ENCODE measurements around the gene CRHR1.

Gene CRHR1

DNA sequence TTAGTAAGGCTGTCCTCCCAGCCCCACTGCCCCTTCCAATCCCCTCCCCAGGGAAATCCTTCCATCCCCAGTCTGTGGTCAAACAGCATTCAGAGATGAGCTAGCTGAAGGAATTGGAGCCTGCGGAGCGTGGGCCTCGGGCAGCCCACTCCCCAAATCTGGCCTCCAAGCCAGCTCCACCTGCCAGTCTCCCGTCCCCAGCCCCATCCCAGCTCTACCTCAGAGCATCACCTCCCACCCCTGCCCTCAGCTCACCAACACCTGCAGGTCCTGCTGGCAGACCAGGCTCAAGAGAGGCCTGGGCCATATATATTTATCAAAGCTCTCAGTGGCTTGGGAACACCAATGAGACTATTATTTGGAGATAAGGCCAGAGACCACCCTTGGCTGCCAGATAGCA lies 55.3 kb downstream of the CRHR1 start:
- TF ChIP-seq ZBTB7A (IDR thresholded peaks at IDR 0.05; ENCODE audit: low read depth) (no peak), EP300 (IDR thresholded peaks at IDR 0.05; ENCODE audit: borderline replicate concordance) (no peak), NFIC (IDR thresholded peaks at IDR 0.05) (no peak), EGR1 (IDR thresholded peaks at IDR 0.05) (no peak), TAF1 (IDR thresholded peaks at IDR 0.05; ENCODE audit: low read depth) (no peak), USF1 (IDR thresholded peaks at IDR 0.05) (no peak), CREB1 (IDR thresholded peaks at IDR 0.05; ENCODE audit: low read depth) (no peak), RAD21 (IDR thresholded peaks at IDR 0.05; ENCODE audit: low read depth) (no peak), TEAD4 (IDR thresholded peaks at IDR 0.05) (no peak), FOXM1 (IDR thresholded peaks at IDR 0.05; ENCODE audit: borderline replicate concordance, low read depth) (no peak), YY1 (IDR thresholded peaks at IDR 0.05; ENCODE audit: low read depth) (no peak), CEBPB (IDR thresholded peaks at IDR 0.05) (no peak), REST (IDR thresholded peaks at IDR 0.05; ENCODE audit: low read depth) (no peak), TCF12 (IDR thresholded peaks at IDR 0.05; ENCODE audit: low read depth) (no peak)
- TF ChIP-seq, protein P1, sequence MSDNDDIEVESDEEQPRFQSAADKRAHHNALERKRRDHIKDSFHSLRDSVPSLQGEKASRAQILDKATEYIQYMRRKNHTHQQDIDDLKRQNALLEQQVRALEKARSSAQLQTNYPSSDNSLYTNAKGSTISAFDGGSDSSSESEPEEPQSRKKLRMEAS (IDR thresholded peaks at IDR 0.05), result no peak

DNA sequence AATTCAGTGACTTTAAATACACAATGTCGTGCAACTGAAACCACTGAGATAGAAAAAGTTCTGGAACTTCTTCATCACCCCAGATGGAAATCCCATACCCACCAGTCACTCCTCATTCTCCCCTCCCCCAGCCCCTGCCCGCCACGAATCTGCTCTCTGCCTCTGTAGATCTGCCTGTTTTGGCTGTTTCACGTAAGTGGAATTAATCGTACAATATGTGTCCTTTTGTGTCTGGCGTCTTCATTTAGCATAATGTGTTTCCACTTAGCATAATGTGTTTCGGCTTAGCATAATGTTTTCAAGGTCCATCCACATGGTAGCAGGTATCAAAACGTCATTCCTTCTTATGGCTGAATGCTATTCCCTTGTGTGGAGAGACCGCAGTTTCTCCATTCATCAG lies 57.1 kb downstream of the CRHR1 start:
- TF ChIP-seq YY1 (IDR thresholded peaks at IDR 0.05; ENCODE audit: low read depth), result no peak
- TF ChIP-seq CEBPB (IDR thresholded peaks at IDR 0.05), result no peak
- no peak for TF ChIP-seq RAD21 (IDR thresholded peaks at IDR 0.05; ENCODE audit: low read depth)

DNA sequence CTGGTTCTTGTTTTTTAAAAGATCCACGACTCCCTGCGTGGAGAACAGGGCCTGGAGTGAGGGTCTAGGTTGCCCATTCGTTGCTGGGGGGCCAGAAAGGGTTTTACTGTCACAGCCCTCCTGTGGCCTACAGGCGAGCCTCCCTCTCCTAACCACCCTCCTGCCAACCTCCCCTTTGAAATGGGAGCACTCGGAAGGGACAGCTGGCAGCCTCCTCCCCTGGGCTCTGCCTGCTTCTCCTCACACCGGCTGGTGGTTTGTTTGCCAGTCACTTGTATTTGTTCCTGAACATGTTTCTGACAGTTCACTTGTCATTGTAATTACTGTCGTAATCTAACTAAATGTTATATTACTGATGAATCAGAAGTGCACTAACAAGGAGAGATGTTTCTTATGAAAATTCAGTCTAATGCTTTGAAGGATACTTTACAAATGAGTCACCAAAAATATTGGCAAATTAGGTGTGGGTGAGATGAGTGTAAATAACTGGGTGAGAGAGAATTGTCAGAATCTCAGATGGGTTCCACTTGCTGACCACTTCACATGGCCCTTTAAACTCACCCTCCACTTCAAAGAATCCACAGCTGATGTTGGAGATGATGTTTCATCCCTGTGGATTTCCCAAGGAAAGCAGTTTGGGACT lies 57.9 kb downstream of the CRHR1 start:
- TF ChIP-seq TCF12 (IDR thresholded peaks at IDR 0.05; ENCODE audit: low read depth) (no peak), CEBPB (IDR thresholded peaks at IDR 0.05) (no peak), TAF1 (IDR thresholded peaks at IDR 0.05; ENCODE audit: low read depth) (no peak), TEAD4 (IDR thresholded peaks at IDR 0.05) (no peak), USF1 (IDR thresholded peaks at IDR 0.05) (no peak), EGR1 (IDR thresholded peaks at IDR 0.05) (no peak), YY1 (IDR thresholded peaks at IDR 0.05; ENCODE audit: low read depth) (no peak), NFIC (IDR thresholded peaks at IDR 0.05) (no peak), FOXM1 (IDR thresholded peaks at IDR 0.05; ENCODE audit: borderline replicate concordance, low read depth) (no peak), REST (IDR thresholded peaks at IDR 0.05; ENCODE audit: low read depth) (no peak), RAD21 (IDR thresholded peaks at IDR 0.05; ENCODE audit: low read depth) (no peak), CREB1 (IDR thresholded peaks at IDR 0.05; ENCODE audit: low read depth) (no peak), EP300 (IDR thresholded peaks at IDR 0.05; ENCODE audit: borderline replicate concordance) (no peak), ZBTB7A (IDR thresholded peaks at IDR 0.05; ENCODE audit: low read depth) (no peak)
- TF ChIP-seq, protein P1 (IDR thresholded peaks at IDR 0.05), result no peak

GRCh38 chr17:45843722-45844121 lies 59.6 kb downstream of the CRHR1 start:
- TF ChIP-seq, protein P1 (IDR thresholded peaks at IDR 0.05), result no peak
- TF ChIP-seq TCF12 (IDR thresholded peaks at IDR 0.05; ENCODE audit: low read depth), result no peak
- no peak for TF ChIP-seq EGR1 (IDR thresholded peaks at IDR 0.05)
- TF ChIP-seq REST (IDR thresholded peaks at IDR 0.05; ENCODE audit: low read depth), result no peak
- no peak for TF ChIP-seq RAD21 (IDR thresholded peaks at IDR 0.05; ENCODE audit: low read depth)
- no peak for TF ChIP-seq NFIC (IDR thresholded peaks at IDR 0.05)
- TF ChIP-seq CEBPB (IDR thresholded peaks at IDR 0.05), result no peak
- no peak for TF ChIP-seq ZBTB7A (IDR thresholded peaks at IDR 0.05; ENCODE audit: low read depth)
- TF ChIP-seq USF1 (IDR thresholded peaks at IDR 0.05), result no peak
- no peak for TF ChIP-seq FOXM1 (IDR thresholded peaks at IDR 0.05; ENCODE audit: borderline replicate concordance, low read depth)
- no peak for TF ChIP-seq CREB1 (IDR thresholded peaks at IDR 0.05; ENCODE audit: low read depth)
- TF ChIP-seq TEAD4 (IDR thresholded peaks at IDR 0.05), result no peak
- TF ChIP-seq EP300 (IDR thresholded peaks at IDR 0.05; ENCODE audit: borderline replicate concordance), result no peak
- no peak for TF ChIP-seq YY1 (IDR thresholded peaks at IDR 0.05; ENCODE audit: low read depth)
- no peak for TF ChIP-seq TAF1 (IDR thresholded peaks at IDR 0.05; ENCODE audit: low read depth)

Data from Ishikawa (cell line).